GM12878 (cell line): ENCODE data around the gene OR5AR1. TPM values are rescaled to one million over a fixed set of nuclear protein-coding genes. Genes with fewer than 3 reads are reported as not detected.

ENCODE experiments used
- ATAC-seq: fragments of 200-7000 bp; cut with Tn5 transposase; 3 replicates; pipeline ENCODE4 v1.9.1; 2020; ENCODE audit warnings: mild to moderate bottlenecking, moderate library complexity
- BruUV-seq: library from RNA; stranded (reverse); fragments of 400-500 nt; replicated peaks from 2 replicates; lab custom pipeline; 2021; lab: Mats Ljungman, UMichigan
- CTCF ChIA-PET: fragments of 300-600 bp; sonication (Branson Sonifier 250); formaldehyde crosslinking; extraction: SDS; loops from one replicate; lab custom pipeline; 2021; ENCODE audit warnings: inconsistent platforms; lab: Yijun Ruan, JAX
- POLR2A ChIA-PET: fragments of 350-600 bp; formaldehyde crosslinking; extraction: SDS; loops from one replicate; lab custom pipeline; 2021; ENCODE audit warnings: inconsistent platforms; lab: Charles Lee
- RAD21 ChIA-PET: fragments of 300-600 bp; sonication (Branson Sonifier 250); formaldehyde crosslinking; loops from one replicate; lab custom pipeline; 2023; ENCODE audit warnings: antibody characterized with exemption; ENCODE audit not compliant: unreplicated experiment; lab: Charles Lee
- SMC1A ChIA-PET: fragments of 300-600 bp; sonication (Branson Sonifier 250); formaldehyde crosslinking; loops from one replicate; lab custom pipeline; 2023; ENCODE audit not compliant: unreplicated experiment, uncharacterized antibody; lab: Charles Lee
- DNase-seq: peaks from one replicate; pipeline ENCODE4 v3.0.0-alpha.2; 2011; ENCODE audit warnings: low read depth, low spot score
- FAIRE-seq: peaks from 3 replicates; lab custom pipeline; 2011; peaks lifted over from hg19 to GRCh38; lab: Jason Lieb, UNC
- H2AFZ ChIP-seq: 2 replicates; pipeline ENCODE4 v1.6.0; 2011; ENCODE audit warnings: low read depth, low read length, control low read depth; ENCODE audit not compliant: control insufficient read depth
- H3K27ac ChIP-seq: 2 replicates; pipeline ENCODE4 v1.5.1; 2011; ENCODE audit warnings: control low read depth; ENCODE audit not compliant: control insufficient read depth, insufficient read depth
- H3K27me3 ChIP-seq, 2 experiments: replicated peaks in 1 of 2; 2 replicates each; pipeline versions ENCODE4 v1.6.0 to v1.6.1; 2011; ENCODE audit warnings: low read length in 1 of 2; ENCODE audit not compliant: control insufficient read depth in 2 of 2, insufficient read depth in 2 of 2
- H3K36me3 ChIP-seq, 2 experiments: 2 replicates each; pipeline ENCODE4 v1.5.1; 2011; ENCODE audit warnings: low read length in 1 of 2; ENCODE audit not compliant: control insufficient read depth in 2 of 2, insufficient read depth in 2 of 2
- H3K4me1 ChIP-seq: 2 replicates; pipeline ENCODE4 v1.6.1; 2011; ENCODE audit warnings: mild to moderate bottlenecking, low read length, moderate library complexity, mixed read lengths; ENCODE audit not compliant: control insufficient read depth, insufficient read depth
- H3K4me2 ChIP-seq: 2 replicates; pipeline ENCODE4 v1.6.0; 2011; ENCODE audit warnings: control low read depth; ENCODE audit not compliant: control insufficient read depth, insufficient read depth
- H3K4me3 ChIP-seq: fragments of 200-600 bp; sonication (generic); 2 replicates; pipeline ENCODE4 v1.5.1; 2016
- H3K79me2 ChIP-seq: 2 replicates; pipeline ENCODE4 v1.6.0; 2011; ENCODE audit warnings: low read length; ENCODE audit not compliant: control insufficient read depth, insufficient read depth
- H3K9ac ChIP-seq: 2 replicates; pipeline ENCODE4 v1.8.0; 2011; ENCODE audit warnings: low read length, control low read depth, mixed read lengths; ENCODE audit not compliant: control insufficient read depth, insufficient read depth
- H3K9me3 ChIP-seq: replicated peaks from 3 replicates; pipeline ENCODE4 v1.5.1; 2011; ENCODE audit warnings: mild to moderate bottlenecking, low read length; ENCODE audit not compliant: control insufficient read depth, insufficient read depth
- H4K20me1 ChIP-seq: 2 replicates; pipeline ENCODE4 v1.6.0; 2011; ENCODE audit not compliant: control insufficient read depth, insufficient read depth
- BMI1 ChIP-seq: fragments of 450-650 bp; IDR thresholded peaks from 2 replicates; pipeline ENCODE4 v1.6.1; 2016; ENCODE audit warnings: mild to moderate bottlenecking, moderate library complexity, borderline replicate concordance
- EED ChIP-seq: sonication (generic); IDR thresholded peaks from 2 replicates; pipeline ENCODE4 v1.6.1; 2016; ENCODE audit warnings: antibody characterized with exemption, low read depth
- IRF4 ChIP-seq: IDR thresholded peaks from 2 replicates; pipeline ENCODE4 v1.6.1; 2011; ENCODE audit warnings: low read depth, low read length
- PRDM15 ChIP-seq: fragments of 450-650 bp; formaldehyde crosslinking; IDR thresholded peaks from 2 replicates; pipeline ENCODE4 v1.4.0; 2020; ENCODE audit warnings: mild to moderate bottlenecking, moderate library complexity
- SUZ12 ChIP-seq: fragments of 200-600 bp; sonication (generic); IDR thresholded peaks from one replicate; pipeline ENCODE4 v1.6.1; 2018; ENCODE audit warnings: antibody characterized with exemption, mild to moderate bottlenecking; ENCODE audit not compliant: unreplicated experiment
- WGBS: methylation state at CpG from one replicate; pipeline ENCODE4 v1.1.6; 2016; ENCODE audit warnings: low lambda C conversion rate; ENCODE audit not compliant: insufficient replicate concordance, insufficient coverage; ENCODE audit errors: missing lambda C conversion rate; 5-methylcytosine and 5-hydroxymethylcytosine counted together
- in situ Hi-C: fragments of 300-500 bp; cut with MboI; formaldehyde crosslinking; loops from 9 replicates; pipeline ENCODE4 v1.14.3; 2018; ENCODE audit warnings: mixed read lengths
- intact Hi-C: fragments of 100-400 bp; cut with micrococcal nuclease; formaldehyde crosslinking; loops from one replicate; pipeline ENCODE4 v1.14.2; 2022; ENCODE audit not compliant: unreplicated experiment
- polyA plus RNA-seq, 11 experiments: library from polyadenylated mRNA; depleted of rRNA in 4 of 11; unstranded in 6 of 11; stranded (reverse) in 5 of 11; fragments of >200 nt; fragmentation: Nextera tagmentation in 4 of 11; fragmentation: Illumina TruSeq in 1 of 11; extraction: Ambion mirVana in 4 of 11; extraction: Trizol in 1 of 11; gene quantifications; 1 replicate in 1 of 11; 2 replicates in 10 of 11; pipeline versions ENCODE4 v1.2.1 to v1.2.3, GENCODE V29; 2011 to 2016; ENCODE audit warnings: inconsistent platforms in 2 of 11, missing spikeins in 2 of 11, low read depth in 1 of 11
- total RNA-seq, 4 experiments: library from RNA; depleted of rRNA in 3 of 4; stranded (reverse); fragments of >200 nt in 3 of 4; fragmentation: Illumina TruSeq in 1 of 4; extraction: Trizol in 1 of 4; gene quantifications; 2 replicates each; pipeline versions ENCODE4 v1.2.1 to v1.2.3, GENCODE V29; 2013 to 2021

Gene OR5AR1
- total and polyA plus RNA-seq, 10 of the 15 experiments (the other 5 are each of a cell fraction or from before 2014, with no cell fraction given): not detected

- TF ChIP-seq PRDM15 (CRISPR knock-in tag) (no peak), SUZ12 (no peak), IRF4 (no peak), BMI1 (no peak)
These were observed 26.6 kb upstream of the OR5AR1 start (continued) for GRCh38 chr11:56636861-56637260.

- Histone ChIP-seq H3K79me2 (no peaks in the 10 kb centered on the region), H3K4me3 (no peak overlapping the region), H3K36me3 (no peaks in the 10 kb centered on the region), H2AFZ (no peak overlapping the region), H3K9me3 (no peaks in the 10 kb centered on the region), H3K27ac (no peak overlapping the region), H4K20me1 (no peaks in the 10 kb centered on the region), H3K9ac (no peak overlapping the region), H3K4me1 (no peaks in the 10 kb centered on the region), H3K4me2 (no peak overlapping the region)
- ChIA-PET CTCF (no interaction called here), POLR2A (no interaction called here), RAD21 (no interaction called here)
- no peak for DNase-seq
- FAIRE-seq: no peak
- intact Hi-C loops: no loop called here
- 14% methylated on average over 3 of the region's 3 CpGs for WGBS
- ATAC-seq: no peak
- TF ChIP-seq BMI1 (no peak), EED (no peak)
- TF ChIP-seq, all 136 proteins: peak for 0
- SMC1A ChIA-PET: no interaction called here
- H3K27me3 ChIP-seq: no peaks in the 10 kb centered on the region
- BruUV-seq: no TSS peak
- in situ Hi-C loops: no loop called here
These were observed 26.0 kb upstream of the OR5AR1 start for GRCh38 chr11:56637500-56637899.
